WTC11 (cell line): ENCODE measurements around the gene WDSUB1. TPM values are rescaled to one million over a fixed set of nuclear protein-coding genes. Genes with fewer than 3 reads are reported as not detected.

Experiments
- ATAC-seq: fragments of 200-7000 bp; cut with Tn5 transposase; 2 replicates; pipeline ENCODE4 v1.10.0; 2021; ENCODE audit warnings: mild to moderate bottlenecking, moderate library complexity
- CTCF ChIA-PET: fragments of 300-600 bp; sonication (Branson Sonifier 250); formaldehyde crosslinking; loops from one replicate; lab custom pipeline; 2021; ENCODE audit warnings: antibody characterized with exemption; lab: Charles Lee
- POLR2A ChIA-PET: fragments of 350-600 bp; sonication (Branson Sonifier 250); formaldehyde crosslinking; loops from one replicate; lab custom pipeline; 2021; ENCODE audit warnings: antibody characterized with exemption; lab: Charles Lee
- DNase-seq: peaks from one replicate; pipeline ENCODE4 v3.0.0; 2021; ENCODE audit warnings: low spot score
- H3K27ac Mint-ChIP-seq: 2 replicates; pipeline ENCODE4 v1.8.0; 2021; ENCODE audit warnings: mixed read lengths
- H3K27me3 Mint-ChIP-seq: 2 replicates; pipeline ENCODE4 v1.8.0; 2021; ENCODE audit warnings: low read depth, mild to moderate bottlenecking, moderate library complexity, mixed read lengths
- H3K36me3 Mint-ChIP-seq: 2 replicates; pipeline ENCODE4 v1.8.0; 2021; ENCODE audit warnings: mixed read lengths
- H3K4me1 Mint-ChIP-seq: 2 replicates; pipeline ENCODE4 v1.8.0; 2022; ENCODE audit warnings: mixed read lengths
- H3K4me3 Mint-ChIP-seq: 2 replicates; pipeline ENCODE4 v1.8.0; 2021; ENCODE audit warnings: mild to moderate bottlenecking, moderate library complexity, mixed read lengths
- H3K9me3 Mint-ChIP-seq: 2 replicates; pipeline ENCODE4 v1.8.0; 2021; ENCODE audit warnings: mixed read lengths
- CBFB ChIP-seq: sonication (generic); formaldehyde crosslinking; IDR thresholded peaks from 2 replicates; pipeline ENCODE4 v1.8.1; 2022; ENCODE audit warnings: mild to moderate bottlenecking, low read depth, missing genetic modification reagents
- EMX1 ChIP-seq: fragments of 250-450 bp; sonication (Bioruptor Pico); IDR thresholded peaks from 2 replicates; pipeline ENCODE4 v1.8.0; 2021; ENCODE audit warnings: mild to moderate bottlenecking
- ETV6 ChIP-seq: sonication (generic); formaldehyde crosslinking; IDR thresholded peaks from 2 replicates; pipeline ENCODE4 v1.8.1; 2022; ENCODE audit warnings: mild to moderate bottlenecking, missing genetic modification reagents
- FOXP1 ChIP-seq: sonication (generic); formaldehyde crosslinking; IDR thresholded peaks from 2 replicates; pipeline ENCODE4 v1.8.0; 2022; ENCODE audit warnings: missing genetic modification reagents, mild to moderate bottlenecking, moderate library complexity, borderline replicate concordance
- GTF2I ChIP-seq: fragments of 250-450 bp; sonication (Bioruptor Pico); conservative IDR thresholded peaks from 2 replicates; pipeline ENCODE4 v1.4.0; 2021; ENCODE audit warnings: mild to moderate bottlenecking
- IRF2 ChIP-seq: sonication (generic); formaldehyde crosslinking; IDR thresholded peaks from 2 replicates; pipeline ENCODE4 v1.8.0; 2022; ENCODE audit warnings: low read depth, missing genetic modification reagents, borderline replicate concordance
- NFE2L1 ChIP-seq: sonication (generic); formaldehyde crosslinking; IDR thresholded peaks from 2 replicates; pipeline ENCODE4 v1.8.1; 2023; ENCODE audit warnings: missing genetic modification reagents
- NR2C2 ChIP-seq: sonication (generic); formaldehyde crosslinking; IDR thresholded peaks from 2 replicates; pipeline ENCODE4 v1.8.0; 2022; ENCODE audit warnings: mild to moderate bottlenecking, missing genetic modification reagents
- NR3C1 ChIP-seq: sonication (generic); formaldehyde crosslinking; conservative IDR thresholded peaks from 2 replicates; pipeline ENCODE4 v1.8.1; 2023; ENCODE audit warnings: low read depth, mild to moderate bottlenecking, missing genetic modification reagents
- OVOL2 ChIP-seq: fragments of 250-450 bp; sonication (Bioruptor Pico); IDR thresholded peaks from 2 replicates; pipeline ENCODE4 v1.9.0; 2021; ENCODE audit warnings: mild to moderate bottlenecking, borderline replicate concordance
- SMAD3 ChIP-seq: sonication (generic); formaldehyde crosslinking; IDR thresholded peaks from 2 replicates; pipeline ENCODE4 v1.8.0; 2022; ENCODE audit warnings: missing genetic modification reagents, mild to moderate bottlenecking, borderline replicate concordance
- ZNF121 ChIP-seq: sonication (generic); formaldehyde crosslinking; IDR thresholded peaks from 2 replicates; pipeline ENCODE4 v1.8.0; 2023; ENCODE audit warnings: missing genetic modification reagents
- ZNF138 ChIP-seq: sonication (generic); formaldehyde crosslinking; conservative IDR thresholded peaks from 2 replicates; pipeline ENCODE4 v1.8.1; 2022; ENCODE audit warnings: mild to moderate bottlenecking, moderate library complexity, missing genetic modification reagents
- ZNF263 ChIP-seq: sonication (generic); formaldehyde crosslinking; IDR thresholded peaks from 2 replicates; pipeline ENCODE4 v1.8.1; 2022; ENCODE audit warnings: low read depth, mild to moderate bottlenecking, moderate library complexity, missing genetic modification reagents
- ZNF396 ChIP-seq: fragments of 250-450 bp; sonication (Bioruptor Pico); IDR thresholded peaks from 2 replicates; pipeline ENCODE4 v1.8.0; 2021; ENCODE audit warnings: mild to moderate bottlenecking, moderate library complexity, borderline replicate concordance
- ZNF416 ChIP-seq: fragments of 250-450 bp; sonication (Bioruptor Pico); IDR thresholded peaks from 2 replicates; pipeline ENCODE4 v1.9.0; 2021; ENCODE audit warnings: mild to moderate bottlenecking, inconsistent platforms
- ZNF423 ChIP-seq: fragments of 250-450 bp; sonication (Bioruptor Pico); IDR thresholded peaks from 2 replicates; pipeline ENCODE4 v2.1.2; 2022; ENCODE audit warnings: mild to moderate bottlenecking, moderate library complexity
- ZNF671 ChIP-seq: fragments of 250-450 bp; sonication (Bioruptor Pico); IDR thresholded peaks from 2 replicates; pipeline ENCODE4 v1.8.0; 2021; ENCODE audit warnings: mild to moderate bottlenecking
- total RNA-seq: library from RNA; stranded (reverse); gene quantifications from 3 replicates; pipeline ENCODE4 v1.2.3, GENCODE V29; 2021
- TF ChIP-seq, protein P1 (sequence below): sonication (generic); formaldehyde crosslinking; IDR thresholded peaks from 2 replicates; pipeline ENCODE4 v1.8.0; 2022; ENCODE audit warnings: mild to moderate bottlenecking, missing genetic modification reagents
- TF ChIP-seq, protein P2 (sequence below): sonication (generic); formaldehyde crosslinking; IDR thresholded peaks from 2 replicates; pipeline ENCODE4 v1.8.1; 2023; ENCODE audit warnings: mild to moderate bottlenecking, missing genetic modification reagents
- TF ChIP-seq, protein P3 (sequence below): sonication (generic); formaldehyde crosslinking; IDR thresholded peaks from 2 replicates; pipeline ENCODE4 v1.8.1; 2022; ENCODE audit warnings: low read depth, missing genetic modification reagents, borderline replicate concordance
- TF ChIP-seq, protein P4 (sequence below): fragments of 250-450 bp; sonication (Bioruptor Pico); IDR thresholded peaks from 2 replicates; pipeline ENCODE4 v1.9.0; 2021; ENCODE audit warnings: moderate library complexity, mild to moderate bottlenecking, inconsistent platforms, borderline replicate concordance
- TF ChIP-seq, protein P5 (sequence below): sonication (generic); formaldehyde crosslinking; IDR thresholded peaks from 2 replicates; pipeline ENCODE4 v1.8.0; 2022; ENCODE audit warnings: mild to moderate bottlenecking, missing genetic modification reagents
- TF ChIP-seq, protein P6 (sequence below): fragments of 250-450 bp; sonication (Bioruptor Pico); IDR thresholded peaks from 2 replicates; pipeline ENCODE4 v1.9.0; 2021; ENCODE audit warnings: mild to moderate bottlenecking, borderline replicate concordance
- TF ChIP-seq, protein P7 (sequence below): sonication (generic); formaldehyde crosslinking; IDR thresholded peaks from 2 replicates; pipeline ENCODE4 v1.8.1; 2022; ENCODE audit warnings: mild to moderate bottlenecking, missing genetic modification reagents, moderate library complexity, borderline replicate concordance
- TF ChIP-seq, protein P8 (sequence below): sonication (generic); formaldehyde crosslinking; IDR thresholded peaks from 2 replicates; pipeline ENCODE4 v1.8.0; 2022; ENCODE audit warnings: mild to moderate bottlenecking, missing genetic modification reagents

The WDSUB1 gene
- total RNA-seq, 1 experiment from 2014 or later, result 5.8 TPM

DNA sequence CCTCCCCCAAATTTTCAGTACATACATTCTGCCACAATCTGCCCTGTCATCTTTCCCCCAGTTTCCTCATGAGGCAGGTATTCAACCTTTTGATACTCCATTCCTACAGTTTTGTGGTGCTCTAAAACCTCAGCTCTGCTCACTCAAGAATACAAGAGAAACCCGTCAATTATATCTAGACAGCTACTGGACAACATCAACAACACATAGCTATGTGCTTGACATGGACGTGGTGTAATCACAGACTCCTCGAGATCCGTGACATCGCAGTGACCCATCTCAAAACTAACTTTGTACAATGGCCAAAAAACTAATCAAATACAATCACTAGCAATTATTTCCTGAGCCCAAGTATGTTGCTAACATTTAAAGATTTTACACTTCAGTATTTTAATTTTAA lies 23.6 kb downstream of the WDSUB1 start:
- no peak for ATAC-seq

DNA sequence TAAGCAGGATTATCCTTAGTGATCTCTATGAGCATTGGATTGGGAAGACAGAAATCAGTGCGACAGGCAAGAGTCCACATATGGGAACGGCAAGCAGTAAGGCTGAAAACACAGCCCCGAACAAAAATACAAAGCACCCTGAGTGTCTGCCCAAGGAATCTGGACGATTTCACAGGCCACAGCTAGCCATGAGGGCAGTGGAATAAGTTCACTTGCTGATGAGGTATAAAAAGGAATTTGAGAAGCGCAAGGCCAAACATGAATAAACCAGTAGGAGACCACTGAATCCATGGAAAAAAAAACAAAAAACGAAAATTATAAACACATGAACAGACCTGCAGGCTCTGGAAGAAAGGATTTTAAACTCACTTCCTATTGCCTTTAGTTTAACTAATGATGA lies 24.3 kb downstream of the WDSUB1 start:
- no peak for ATAC-seq
- no peaks in the 10 kb centered on the region for H3K27me3 Mint-ChIP-seq
- POLR2A ChIA-PET, result no interaction called here
- no peaks in the 10 kb centered on the region for H3K9me3 Mint-ChIP-seq
- H3K36me3 Mint-ChIP-seq, result no peaks in the 10 kb centered on the region
- DNase-seq, result no peak
- H3K4me3 Mint-ChIP-seq, result no peak overlapping the region
- CTCF ChIA-PET, result no interaction called here
- peaks cover 8% of the 10 kb centered on the region for H3K4me1 Mint-ChIP-seq
- H3K27ac Mint-ChIP-seq, result no peak overlapping the region
- TF ChIP-seq, protein P1, sequence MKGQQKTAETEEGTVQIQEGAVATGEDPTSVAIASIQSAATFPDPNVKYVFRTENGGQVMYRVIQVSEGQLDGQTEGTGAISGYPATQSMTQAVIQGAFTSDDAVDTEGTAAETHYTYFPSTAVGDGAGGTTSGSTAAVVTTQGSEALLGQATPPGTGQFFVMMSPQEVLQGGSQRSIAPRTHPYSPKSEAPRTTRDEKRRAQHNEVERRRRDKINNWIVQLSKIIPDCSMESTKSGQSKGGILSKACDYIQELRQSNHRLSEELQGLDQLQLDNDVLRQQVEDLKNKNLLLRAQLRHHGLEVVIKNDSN (CRISPR knock-in tag), result no peak
- TF ChIP-seq, protein P2, sequence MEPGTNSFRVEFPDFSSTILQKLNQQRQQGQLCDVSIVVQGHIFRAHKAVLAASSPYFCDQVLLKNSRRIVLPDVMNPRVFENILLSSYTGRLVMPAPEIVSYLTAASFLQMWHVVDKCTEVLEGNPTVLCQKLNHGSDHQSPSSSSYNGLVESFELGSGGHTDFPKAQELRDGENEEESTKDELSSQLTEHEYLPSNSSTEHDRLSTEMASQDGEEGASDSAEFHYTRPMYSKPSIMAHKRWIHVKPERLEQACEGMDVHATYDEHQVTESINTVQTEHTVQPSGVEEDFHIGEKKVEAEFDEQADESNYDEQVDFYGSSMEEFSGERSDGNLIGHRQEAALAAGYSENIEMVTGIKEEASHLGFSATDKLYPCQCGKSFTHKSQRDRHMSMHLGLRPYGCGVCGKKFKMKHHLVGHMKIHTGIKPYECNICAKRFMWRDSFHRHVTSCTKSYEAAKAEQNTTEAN, result no peak
- TF ChIP-seq CBFB (CRISPR knock-in tag) (no peak), EMX1 (CRISPR knock-in tag) (no peak), NR2C2 (no peak), IRF2 (CRISPR knock-in tag) (no peak), NFE2L1 (no peak)
- TF ChIP-seq, protein P3, sequence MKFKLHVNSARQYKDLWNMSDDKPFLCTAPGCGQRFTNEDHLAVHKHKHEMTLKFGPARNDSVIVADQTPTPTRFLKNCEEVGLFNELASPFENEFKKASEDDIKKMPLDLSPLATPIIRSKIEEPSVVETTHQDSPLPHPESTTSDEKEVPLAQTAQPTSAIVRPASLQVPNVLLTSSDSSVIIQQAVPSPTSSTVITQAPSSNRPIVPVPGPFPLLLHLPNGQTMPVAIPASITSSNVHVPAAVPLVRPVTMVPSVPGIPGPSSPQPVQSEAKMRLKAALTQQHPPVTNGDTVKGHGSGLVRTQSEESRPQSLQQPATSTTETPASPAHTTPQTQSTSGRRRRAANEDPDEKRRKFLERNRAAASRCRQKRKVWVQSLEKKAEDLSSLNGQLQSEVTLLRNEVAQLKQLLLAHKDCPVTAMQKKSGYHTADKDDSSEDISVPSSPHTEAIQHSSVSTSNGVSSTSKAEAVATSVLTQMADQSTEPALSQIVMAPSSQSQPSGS (CRISPR knock-in tag), result no peak
- TF ChIP-seq, protein P4, sequence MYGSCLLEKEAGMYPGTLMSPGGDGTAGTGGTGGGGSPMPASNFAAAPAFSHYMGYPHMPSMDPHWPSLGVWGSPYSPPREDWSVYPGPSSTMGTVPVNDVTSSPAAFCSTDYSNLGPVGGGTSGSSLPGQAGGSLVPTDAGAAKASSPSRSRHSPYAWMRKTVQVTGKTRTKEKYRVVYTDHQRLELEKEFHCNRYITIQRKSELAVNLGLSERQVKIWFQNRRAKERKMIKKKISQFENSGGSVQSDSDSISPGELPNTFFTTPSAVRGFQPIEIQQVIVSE (CRISPR knock-in tag), result no peak

More for the DNA sequence above, 23.6 kb downstream of the WDSUB1 start:
- no peak for DNase-seq
- Mint-ChIP-seq H3K9me3 (no peaks in the 10 kb centered on the region), H3K36me3 (no peaks in the 10 kb centered on the region), H3K27me3 (no peaks in the 10 kb centered on the region), H3K4me3 (no peak overlapping the region), H3K4me1 (peaks cover 8% of the 10 kb centered on the region), H3K27ac (no peak overlapping the region)
- TF ChIP-seq SMAD3 (no peak), ZNF416 (CRISPR knock-in tag) (no peak), ZNF121 (CRISPR knock-in tag) (no peak), ZNF138 (CRISPR knock-in tag) (no peak), ZNF423 (CRISPR knock-in tag) (no peak), OVOL2 (CRISPR knock-in tag) (no peak), NFE2L1 (no peak), ZNF396 (CRISPR knock-in tag) (no peak), ZNF263 (CRISPR knock-in tag) (no peak), GTF2I (no peak), FOXP1 (no peak), ETV6 (CRISPR knock-in tag) (no peak), NR3C1 (no peak), NR2C2 (no peak), ZNF671 (CRISPR knock-in tag) (no peak)
- TF ChIP-seq, protein P5, sequence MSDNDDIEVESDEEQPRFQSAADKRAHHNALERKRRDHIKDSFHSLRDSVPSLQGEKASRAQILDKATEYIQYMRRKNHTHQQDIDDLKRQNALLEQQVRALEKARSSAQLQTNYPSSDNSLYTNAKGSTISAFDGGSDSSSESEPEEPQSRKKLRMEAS (CRISPR knock-in tag), result no peak
- TF ChIP-seq, protein P4 (CRISPR knock-in tag), result no peak
- TF ChIP-seq, protein P6, sequence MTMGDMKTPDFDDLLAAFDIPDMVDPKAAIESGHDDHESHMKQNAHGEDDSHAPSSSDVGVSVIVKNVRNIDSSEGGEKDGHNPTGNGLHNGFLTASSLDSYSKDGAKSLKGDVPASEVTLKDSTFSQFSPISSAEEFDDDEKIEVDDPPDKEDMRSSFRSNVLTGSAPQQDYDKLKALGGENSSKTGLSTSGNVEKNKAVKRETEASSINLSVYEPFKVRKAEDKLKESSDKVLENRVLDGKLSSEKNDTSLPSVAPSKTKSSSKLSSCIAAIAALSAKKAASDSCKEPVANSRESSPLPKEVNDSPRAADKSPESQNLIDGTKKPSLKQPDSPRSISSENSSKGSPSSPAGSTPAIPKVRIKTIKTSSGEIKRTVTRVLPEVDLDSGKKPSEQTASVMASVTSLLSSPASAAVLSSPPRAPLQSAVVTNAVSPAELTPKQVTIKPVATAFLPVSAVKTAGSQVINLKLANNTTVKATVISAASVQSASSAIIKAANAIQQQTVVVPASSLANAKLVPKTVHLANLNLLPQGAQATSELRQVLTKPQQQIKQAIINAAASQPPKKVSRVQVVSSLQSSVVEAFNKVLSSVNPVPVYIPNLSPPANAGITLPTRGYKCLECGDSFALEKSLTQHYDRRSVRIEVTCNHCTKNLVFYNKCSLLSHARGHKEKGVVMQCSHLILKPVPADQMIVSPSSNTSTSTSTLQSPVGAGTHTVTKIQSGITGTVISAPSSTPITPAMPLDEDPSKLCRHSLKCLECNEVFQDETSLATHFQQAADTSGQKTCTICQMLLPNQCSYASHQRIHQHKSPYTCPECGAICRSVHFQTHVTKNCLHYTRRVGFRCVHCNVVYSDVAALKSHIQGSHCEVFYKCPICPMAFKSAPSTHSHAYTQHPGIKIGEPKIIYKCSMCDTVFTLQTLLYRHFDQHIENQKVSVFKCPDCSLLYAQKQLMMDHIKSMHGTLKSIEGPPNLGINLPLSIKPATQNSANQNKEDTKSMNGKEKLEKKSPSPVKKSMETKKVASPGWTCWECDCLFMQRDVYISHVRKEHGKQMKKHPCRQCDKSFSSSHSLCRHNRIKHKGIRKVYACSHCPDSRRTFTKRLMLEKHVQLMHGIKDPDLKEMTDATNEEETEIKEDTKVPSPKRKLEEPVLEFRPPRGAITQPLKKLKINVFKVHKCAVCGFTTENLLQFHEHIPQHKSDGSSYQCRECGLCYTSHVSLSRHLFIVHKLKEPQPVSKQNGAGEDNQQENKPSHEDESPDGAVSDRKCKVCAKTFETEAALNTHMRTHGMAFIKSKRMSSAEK, result no peak
- TF ChIP-seq, protein P7, sequence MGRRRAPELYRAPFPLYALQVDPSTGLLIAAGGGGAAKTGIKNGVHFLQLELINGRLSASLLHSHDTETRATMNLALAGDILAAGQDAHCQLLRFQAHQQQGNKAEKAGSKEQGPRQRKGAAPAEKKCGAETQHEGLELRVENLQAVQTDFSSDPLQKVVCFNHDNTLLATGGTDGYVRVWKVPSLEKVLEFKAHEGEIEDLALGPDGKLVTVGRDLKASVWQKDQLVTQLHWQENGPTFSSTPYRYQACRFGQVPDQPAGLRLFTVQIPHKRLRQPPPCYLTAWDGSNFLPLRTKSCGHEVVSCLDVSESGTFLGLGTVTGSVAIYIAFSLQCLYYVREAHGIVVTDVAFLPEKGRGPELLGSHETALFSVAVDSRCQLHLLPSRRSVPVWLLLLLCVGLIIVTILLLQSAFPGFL, result no peak
- TF ChIP-seq, protein P8, sequence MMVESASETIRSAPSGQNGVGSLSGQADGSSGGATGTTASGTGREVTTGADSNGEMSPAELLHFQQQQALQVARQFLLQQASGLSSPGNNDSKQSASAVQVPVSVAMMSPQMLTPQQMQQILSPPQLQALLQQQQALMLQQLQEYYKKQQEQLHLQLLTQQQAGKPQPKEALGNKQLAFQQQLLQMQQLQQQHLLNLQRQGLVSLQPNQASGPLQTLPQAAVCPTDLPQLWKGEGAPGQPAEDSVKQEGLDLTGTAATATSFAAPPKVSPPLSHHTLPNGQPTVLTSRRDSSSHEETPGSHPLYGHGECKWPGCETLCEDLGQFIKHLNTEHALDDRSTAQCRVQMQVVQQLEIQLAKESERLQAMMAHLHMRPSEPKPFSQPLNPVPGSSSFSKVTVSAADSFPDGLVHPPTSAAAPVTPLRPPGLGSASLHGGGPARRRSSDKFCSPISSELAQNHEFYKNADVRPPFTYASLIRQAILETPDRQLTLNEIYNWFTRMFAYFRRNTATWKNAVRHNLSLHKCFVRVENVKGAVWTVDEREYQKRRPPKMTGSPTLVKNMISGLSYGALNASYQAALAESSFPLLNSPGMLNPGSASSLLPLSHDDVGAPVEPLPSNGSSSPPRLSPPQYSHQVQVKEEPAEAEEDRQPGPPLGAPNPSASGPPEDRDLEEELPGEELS (CRISPR knock-in tag), result no peak
- ChIA-PET CTCF (no interaction called here), POLR2A (no interaction called here)
